GM23338 (cell line): ENCODE data around the gene ZNF185. TPM values are rescaled to one million over a fixed set of nuclear protein-coding genes. Genes with fewer than 3 reads are reported as not detected.

ENCODE experiments used
- ATAC-seq: fragments of 200-7000 bp; cut with Tn5 transposase; 3 replicates; pipeline ENCODE4 v1.9.1; 2020
- DNase-seq: peaks from one replicate; pipeline ENCODE4 v3.0.0-alpha.2; 2015; ENCODE audit warnings: low spot score
- H2AFZ ChIP-seq: fragments of 200-600 bp; sonication (generic); 2 replicates; pipeline ENCODE4 v1.8.0; 2016; ENCODE audit warnings: antibody characterized with exemption, mild to moderate bottlenecking, moderate library complexity
- H3F3A ChIP-seq: fragments of 200-600 bp; sonication (generic); replicated peaks from 2 replicates; pipeline ENCODE4 v1.8.0; 2017; ENCODE audit warnings: antibody characterized with exemption, mixed run types, low read depth
- H3K27ac ChIP-seq: fragments of 200-600 bp; sonication (generic); 2 replicates; pipeline ENCODE4 v1.6.1; 2016; ENCODE audit warnings: low read depth
- H3K27me3 ChIP-seq: fragments of 200-600 bp; sonication (generic); 2 replicates; pipeline ENCODE4 v1.8.0; 2016; ENCODE audit warnings: mild to moderate bottlenecking, mixed run types, moderate library complexity; ENCODE audit not compliant: insufficient read depth
- H3K36me3 ChIP-seq: fragments of 200-600 bp; sonication (generic); 2 replicates; pipeline ENCODE4 v1.8.0; 2016; ENCODE audit warnings: mild to moderate bottlenecking; ENCODE audit not compliant: insufficient read depth
- H3K4me1 ChIP-seq: fragments of 200-600 bp; sonication (generic); 2 replicates; pipeline ENCODE4 v1.8.0; 2016; ENCODE audit warnings: mild to moderate bottlenecking, moderate library complexity; ENCODE audit not compliant: insufficient read depth
- H3K4me2 ChIP-seq: fragments of 200-600 bp; sonication (generic); 2 replicates; pipeline ENCODE4 v1.7.1; 2017; ENCODE audit warnings: mixed run types
- H3K4me3 ChIP-seq: fragments of 200-600 bp; sonication (generic); 2 replicates; pipeline ENCODE4 v1.6.1; 2016; ENCODE audit warnings: mixed run types
- H3K79me2 ChIP-seq: fragments of 200-600 bp; sonication (generic); replicated peaks from 2 replicates; pipeline ENCODE4 v1.8.0; 2017; ENCODE audit warnings: mild to moderate bottlenecking; ENCODE audit not compliant: insufficient read depth
- H3K9me2 ChIP-seq: fragments of 200-600 bp; sonication (generic); 2 replicates; pipeline ENCODE4 v1.8.0; 2017; ENCODE audit not compliant: insufficient read depth
- H4K20me1 ChIP-seq: fragments of 200-600 bp; sonication (generic); replicated peaks from 2 replicates; pipeline ENCODE4 v1.8.0; 2017; ENCODE audit warnings: mild to moderate bottlenecking; ENCODE audit not compliant: insufficient read depth
- H3K27ac Mint-ChIP-seq: 2 replicates; pipeline ENCODE4 v1.8.0; 2020; ENCODE audit warnings: inconsistent platforms, mild to moderate bottlenecking, moderate library complexity, mixed read lengths
- H3K27me3 Mint-ChIP-seq: 3 replicates; pipeline ENCODE4 v1.8.0; 2022; ENCODE audit warnings: low read depth, mild to moderate bottlenecking, moderate library complexity, mixed read lengths, inconsistent platforms; ENCODE audit not compliant: insufficient read depth, poor library complexity
- H3K36me3 Mint-ChIP-seq: 3 replicates; pipeline ENCODE4 v1.8.0; 2021; ENCODE audit warnings: low read depth, mild to moderate bottlenecking, inconsistent platforms, moderate library complexity, mixed read lengths
- H3K4me1 Mint-ChIP-seq: 3 replicates; pipeline ENCODE4 v1.8.0; 2020; ENCODE audit warnings: mild to moderate bottlenecking, inconsistent platforms, mixed read lengths
- H3K4me3 Mint-ChIP-seq: 3 replicates; pipeline ENCODE4 v1.8.0; 2021; ENCODE audit warnings: moderate library complexity, mild to moderate bottlenecking, inconsistent platforms, mixed read lengths
- H3K9me3 Mint-ChIP-seq: 3 replicates; pipeline ENCODE4 v1.8.0; 2020; ENCODE audit warnings: moderate library complexity, mild to moderate bottlenecking, inconsistent platforms, mixed read lengths
- CREB1 ChIP-seq: fragments of 250-450 bp; sonication (Bioruptor Pico); IDR thresholded peaks from 2 replicates; pipeline ENCODE4 v1.5.0; 2020; ENCODE audit warnings: low read depth, mild to moderate bottlenecking, moderate library complexity
- CTCF ChIP-seq, 2 experiments: fragments of 200-600 bp in 1 of 2; sonication (generic) in 1 of 2; conservative IDR thresholded peaks; 2 replicates each; pipeline versions ENCODE4 v1.5.1 to v1.6.1; 2016 to 2017; ENCODE audit warnings: antibody characterized with exemption in 2 of 2, low read depth in 2 of 2, mild to moderate bottlenecking in 2 of 2, moderate library complexity in 1 of 2
- JUNB ChIP-seq: IDR thresholded peaks from one replicate; pipeline ENCODE4 v1.6.1; 2016; ENCODE audit warnings: antibody characterized with exemption; ENCODE audit not compliant: unreplicated experiment
- NANOG ChIP-seq: IDR thresholded peaks from 2 replicates; pipeline ENCODE4 v1.6.1; 2016; ENCODE audit warnings: antibody characterized with exemption, borderline replicate concordance
- POLR2AphosphoS5 ChIP-seq: IDR thresholded peaks from 2 replicates; pipeline ENCODE4 v1.6.1; 2016; ENCODE audit warnings: antibody characterized with exemption, low read depth
- REST ChIP-seq: IDR thresholded peaks from one replicate; pipeline ENCODE4 v1.6.1; 2018; ENCODE audit warnings: antibody characterized with exemption; ENCODE audit not compliant: unreplicated experiment
- STAT1 ChIP-seq: IDR thresholded peaks from one replicate; pipeline ENCODE4 v1.6.1; 2016; ENCODE audit warnings: antibody characterized with exemption; ENCODE audit not compliant: unreplicated experiment
- ZNF114 ChIP-seq: fragments of 250-450 bp; sonication (Bioruptor Pico); IDR thresholded peaks from 2 replicates; pipeline ENCODE4 v1.5.0; 2020; ENCODE audit warnings: mild to moderate bottlenecking, moderate library complexity
- ZNF331 ChIP-seq: fragments of 250-450 bp; sonication (Bioruptor Pico); IDR thresholded peaks from 2 replicates; pipeline ENCODE4 v1.5.0; 2020; ENCODE audit warnings: low read depth, mild to moderate bottlenecking, moderate library complexity
- polyA plus RNA-seq: library from polyadenylated mRNA; unstranded; fragments of >200 nt; fragmentation: Nextera tagmentation; extraction: Ambion mirVana; gene quantifications from 2 replicates; pipeline ENCODE4 v1.2.1, GENCODE V29; 2016
- total RNA-seq: library from RNA; depleted of rRNA; stranded (reverse); fragments of >200 nt; shearing (Covaris generic); gene quantifications from 2 replicates; pipeline ENCODE4 v1.2.3, GENCODE V29; 2014

ZNF185 gene
- total and polyA plus RNA-seq, 2 experiments from 2014 or later: 2.9 to 7.8 TPM

DNA sequence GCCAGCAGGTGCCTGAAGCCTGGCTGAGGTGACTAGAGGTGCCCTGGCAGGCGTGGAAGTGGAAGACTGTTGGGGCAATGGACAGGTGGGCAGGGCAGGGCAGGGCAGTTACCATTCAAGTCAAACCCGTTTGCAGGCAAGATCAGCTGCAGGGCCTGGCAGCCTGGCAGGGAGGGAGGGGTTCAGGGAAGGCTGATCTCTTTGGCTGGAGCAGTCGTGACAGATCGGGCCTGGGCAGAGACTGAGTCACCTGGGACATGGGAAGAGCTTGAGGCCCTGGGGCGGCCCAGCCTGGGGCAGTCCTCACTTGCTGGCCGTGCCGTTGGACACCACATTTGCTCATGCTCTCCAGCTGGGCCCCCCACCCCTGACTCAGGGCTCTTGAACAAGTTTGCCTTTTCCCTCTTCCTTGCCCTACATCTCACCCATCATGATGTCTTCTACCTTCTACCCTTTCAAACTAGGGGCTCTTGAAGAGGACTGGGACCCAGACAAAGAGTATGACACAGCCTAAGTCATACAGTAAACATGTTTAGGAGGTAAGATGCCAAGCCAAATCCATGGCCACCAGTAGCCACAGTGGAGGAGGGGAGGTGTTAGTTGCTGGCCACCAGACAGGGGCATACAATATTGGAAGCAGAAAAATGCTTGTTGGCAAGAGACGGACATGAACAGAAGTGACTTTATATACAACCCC lies 2.0 kb upstream of the ZNF185 start (continued):
- TF ChIP-seq REST (no peak), CTCF (conservative IDR thresholded peaks at IDR 0.05; ENCODE audit: low read depth in 2 of 2) (no peak), STAT1 (no peak)

DNA sequence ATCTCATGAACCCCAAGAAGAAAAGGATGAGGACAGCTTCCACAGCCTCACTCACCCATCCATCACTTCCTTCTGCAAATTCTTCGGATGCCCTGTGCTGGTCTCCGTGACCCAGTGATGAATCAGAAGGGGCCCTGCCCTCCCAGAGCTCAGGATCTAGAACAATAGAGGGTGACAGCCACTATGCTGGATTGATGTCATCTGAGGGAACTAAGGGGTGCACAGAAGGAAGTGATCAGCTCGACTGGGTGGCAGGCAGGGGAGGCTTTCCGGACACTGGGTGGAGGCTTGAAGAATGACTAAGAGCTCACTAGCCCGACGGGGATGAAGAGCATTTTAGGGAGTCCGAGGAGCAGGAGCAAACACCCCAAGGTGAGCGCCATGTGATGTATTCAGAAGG lies 1.4 kb upstream of the ZNF185 start:
- no peaks in the 10 kb centered on the region for H3K79me2 ChIP-seq
- H3K4me1 ChIP-seq: peaks cover 12% of the 10 kb centered on the region; the same call in 1 of the 2 replicates
- H3K9me3 Mint-ChIP-seq: no peaks in the 10 kb centered on the region
- H3K4me1 Mint-ChIP-seq: peaks cover 35% of the 10 kb centered on the region
- H3K27me3 ChIP-seq: no peaks in the 10 kb centered on the region
- no peak overlapping the region for H2AFZ ChIP-seq
- H3K4me3 Mint-ChIP-seq: peak overlapping the region; percentile 40; the same call in 2 of the 3 replicates
- DNase-seq (no peak), ATAC-seq (no peak)
- no peak overlapping the region for H3K27ac Mint-ChIP-seq
- H3K36me3 Mint-ChIP-seq: no peaks in the 10 kb centered on the region; the same call in 1 of the 3 replicates
- no peak overlapping the region for H3K4me3 ChIP-seq
- no peaks in the 10 kb centered on the region for H3K9me2 ChIP-seq
- no peak overlapping the region for H3K4me2 ChIP-seq
- H3K27ac ChIP-seq: no peak overlapping the region
- no peaks in the 10 kb centered on the region for H4K20me1 ChIP-seq
- H3F3A ChIP-seq: no peaks in the 10 kb centered on the region
- peaks cover 3% of the 10 kb centered on the region for H3K27me3 Mint-ChIP-seq
- no peaks in the 10 kb centered on the region for H3K36me3 ChIP-seq
- TF ChIP-seq REST (no peak), ZNF331 (CRISPR knock-in tag) (no peak), NANOG (no peak), ZNF114 (CRISPR knock-in tag) (no peak), CTCF (conservative IDR thresholded peaks at IDR 0.05; ENCODE audit: low read depth in 2 of 2) (no peak), CREB1 (CRISPR knock-in tag) (no peak), POLR2AphosphoS5 (no peak), JUNB (no peak)
